ENCODE measurements around the gene KCNIP1. TPM values are rescaled to one million over a fixed set of nuclear protein-coding genes. Genes with fewer than 3 reads are reported as not detected.

KCNIP1 gene
- polyA plus RNA-seq, 1 donor (not counting 4 experiments of a cell fraction or from before 2014, with no cell fraction given) = not detected

GRCh38 chr5:170498811-170499351 lies 4.9 kb upstream of the KCNIP1 start:
- H3K27me3 ChIP-seq (ENCODE audit: control insufficient read depth, extremely low read depth, insufficient read depth, low read length) = peaks cover 5% of the 10 kb centered on the region
- no peak for FAIRE-seq

GRCh38 chr5:170499621-170500020 lies 4.2 kb upstream of the KCNIP1 start:
- peaks cover 13% of the 10 kb centered on the region for H3K27me3 ChIP-seq (ENCODE audit: control insufficient read depth, extremely low read depth, insufficient read depth, low read length)

More at GRCh38 chr5:170498811-170499351, 4.9 kb upstream of the KCNIP1 start:
- Histone ChIP-seq H3K9me1 (ENCODE audit: control insufficient read depth, extremely low read depth, insufficient read depth, low read length) (no peaks in the 10 kb centered on the region), H4K20me1 (ENCODE audit: control insufficient read depth, extremely low read depth, insufficient read depth, low read length) (no peaks in the 10 kb centered on the region), H3K27ac (ENCODE audit: control insufficient read depth, insufficient read depth, low read length) (no peak overlapping the region), H3K79me2 (ENCODE audit: control insufficient read depth, insufficient read depth, low read length) (no peaks in the 10 kb centered on the region), H3K4me2 (ENCODE audit: control insufficient read depth, extremely low read depth, insufficient read depth, low read depth, low read length) (no peak overlapping the region), H3K4me1 (ENCODE audit: control insufficient read depth, extremely low read depth, insufficient read depth, low read length) (peaks cover 24% of the 10 kb centered on the region), H3K36me3 (ENCODE audit: control insufficient read depth in 2 of 2, extremely low read depth in 1 of 2, insufficient read depth in 2 of 2, low read length in 2 of 2) (no peaks in the 10 kb centered on the region), H3K9ac (ENCODE audit: control insufficient read depth, extremely low read depth, insufficient read depth, low read length) (no peak overlapping the region), H3K4me3 (ENCODE audit: control insufficient read depth in 2 of 3, extremely low read depth in 1 of 3, insufficient read depth in 2 of 3, low read depth in 1 of 3, low read length in 3 of 3) (no peak overlapping the region), H2AFZ (ENCODE audit: control insufficient read depth, low read length) (no peak overlapping the region), H3K9me3 (ENCODE audit: control insufficient read depth, low read depth, low read length) (peaks cover 4% of the 10 kb centered on the region)
- dilution Hi-C loops (cut with MboI; ENCODE audit: extremely low pct_ligation_motif_present, low sequenced_read_pairs) = no loop called here
- TF ChIP-seq EZH2 (IDR thresholded peaks at IDR 0.05; ENCODE audit: low read length) = no peak
- TF ChIP-seq CTCF (optimal IDR thresholded peaks at IDR 0.05 in 1 of 3, IDR thresholded peaks at IDR 0.05 in 1 of 3, conservative IDR thresholded peaks at IDR 0.05 in 1 of 3; ENCODE audit: extremely low read depth in 1 of 3, insufficient read depth in 2 of 3, low read length in 3 of 3) = no peak
- DNase-seq (ENCODE audit: low read depth, low spot score) = no peak

More at GRCh38 chr5:170499621-170500020, 4.2 kb upstream of the KCNIP1 start:
- H3K9ac ChIP-seq (ENCODE audit: control insufficient read depth, extremely low read depth, insufficient read depth, low read length) = no peak overlapping the region
- no peaks in the 10 kb centered on the region for H3K36me3 ChIP-seq (ENCODE audit: control insufficient read depth in 2 of 2, extremely low read depth in 1 of 2, insufficient read depth in 2 of 2, low read length in 2 of 2)
- H3K79me2 ChIP-seq (ENCODE audit: control insufficient read depth, insufficient read depth, low read length) = no peaks in the 10 kb centered on the region
- TF ChIP-seq EZH2 (IDR thresholded peaks at IDR 0.05; ENCODE audit: low read length) (no peak), CTCF (optimal IDR thresholded peaks at IDR 0.05 in 1 of 3, IDR thresholded peaks at IDR 0.05 in 1 of 3, conservative IDR thresholded peaks at IDR 0.05 in 1 of 3; ENCODE audit: extremely low read depth in 1 of 3, insufficient read depth in 2 of 3, low read length in 3 of 3) (no peak)
- H3K4me2 ChIP-seq (ENCODE audit: control insufficient read depth, extremely low read depth, insufficient read depth, low read depth, low read length) = peak overlapping the region; percentile 4
- H3K27ac ChIP-seq (ENCODE audit: control insufficient read depth, insufficient read depth, low read length) = no peak overlapping the region
- DNase-seq (ENCODE audit: low read depth, low spot score) (peak; percentile 50), FAIRE-seq (peak; percentile 95)
- H2AFZ ChIP-seq (ENCODE audit: control insufficient read depth, low read length) = no peak overlapping the region
- H3K9me3 ChIP-seq (ENCODE audit: control insufficient read depth, low read depth, low read length) = peaks cover 4% of the 10 kb centered on the region
- H3K4me3 ChIP-seq (ENCODE audit: control insufficient read depth in 2 of 3, extremely low read depth in 1 of 3, insufficient read depth in 2 of 3, low read depth in 1 of 3, low read length in 3 of 3) = no peak overlapping the region
- dilution Hi-C loops (cut with MboI; ENCODE audit: extremely low pct_ligation_motif_present, low sequenced_read_pairs) = no loop called here
- no peaks in the 10 kb centered on the region for H4K20me1 ChIP-seq (ENCODE audit: control insufficient read depth, extremely low read depth, insufficient read depth, low read length)
- H3K9me1 ChIP-seq (ENCODE audit: control insufficient read depth, extremely low read depth, insufficient read depth, low read length) = no peaks in the 10 kb centered on the region
- H3K4me1 ChIP-seq (ENCODE audit: control insufficient read depth, extremely low read depth, insufficient read depth, low read length) = peaks cover 24% of the 10 kb centered on the region

Data from keratinocyte (primary cell).